ENCODE measurements around the gene ZNF24.

DNA sequence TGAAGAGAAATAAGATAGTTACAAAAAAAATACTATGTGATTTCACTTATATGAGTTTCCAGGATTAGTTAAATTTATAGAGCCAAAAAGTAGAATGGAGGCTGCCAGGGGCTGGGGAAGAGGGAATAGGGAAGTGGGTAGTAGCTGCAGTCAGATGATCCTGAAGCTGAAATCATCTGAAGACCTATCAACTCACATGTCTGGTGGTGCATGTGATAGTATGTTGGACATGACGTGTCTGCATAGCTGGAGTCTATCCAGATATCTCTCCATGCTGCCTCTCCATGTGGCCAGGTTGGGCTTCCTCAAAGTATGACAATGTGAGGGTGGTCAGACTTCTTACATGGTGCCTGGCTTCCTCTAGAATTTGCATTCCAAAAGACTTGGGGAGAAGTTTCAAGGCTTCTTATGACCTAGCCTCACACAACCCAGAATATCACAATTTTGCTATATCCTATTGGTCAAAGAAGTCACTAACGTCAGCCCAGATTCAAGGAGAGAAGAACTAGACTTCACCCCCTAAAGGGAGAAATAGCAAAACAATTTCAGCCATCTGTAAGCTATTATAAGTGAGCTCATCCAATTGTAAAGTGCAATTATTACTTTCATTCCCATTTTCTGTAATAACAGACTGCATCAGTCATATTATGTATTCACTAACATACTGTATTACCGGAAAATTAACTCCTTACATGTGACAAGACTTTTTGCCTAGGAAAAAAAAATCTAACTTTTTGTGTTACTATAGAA is 46.9 kb upstream of the ZNF24 start:
- TF ChIP-seq, protein P1, sequence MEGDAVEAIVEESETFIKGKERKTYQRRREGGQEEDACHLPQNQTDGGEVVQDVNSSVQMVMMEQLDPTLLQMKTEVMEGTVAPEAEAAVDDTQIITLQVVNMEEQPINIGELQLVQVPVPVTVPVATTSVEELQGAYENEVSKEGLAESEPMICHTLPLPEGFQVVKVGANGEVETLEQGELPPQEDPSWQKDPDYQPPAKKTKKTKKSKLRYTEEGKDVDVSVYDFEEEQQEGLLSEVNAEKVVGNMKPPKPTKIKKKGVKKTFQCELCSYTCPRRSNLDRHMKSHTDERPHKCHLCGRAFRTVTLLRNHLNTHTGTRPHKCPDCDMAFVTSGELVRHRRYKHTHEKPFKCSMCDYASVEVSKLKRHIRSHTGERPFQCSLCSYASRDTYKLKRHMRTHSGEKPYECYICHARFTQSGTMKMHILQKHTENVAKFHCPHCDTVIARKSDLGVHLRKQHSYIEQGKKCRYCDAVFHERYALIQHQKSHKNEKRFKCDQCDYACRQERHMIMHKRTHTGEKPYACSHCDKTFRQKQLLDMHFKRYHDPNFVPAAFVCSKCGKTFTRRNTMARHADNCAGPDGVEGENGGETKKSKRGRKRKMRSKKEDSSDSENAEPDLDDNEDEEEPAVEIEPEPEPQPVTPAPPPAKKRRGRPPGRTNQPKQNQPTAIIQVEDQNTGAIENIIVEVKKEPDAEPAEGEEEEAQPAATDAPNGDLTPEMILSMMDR (IDR thresholded peaks at IDR 0.05): no peak
- TF ChIP-seq EP300 (IDR thresholded peaks at IDR 0.05) (no peak), POLR2A (IDR thresholded peaks at IDR 0.05) (no peak)

All from ovary (tissue), 3 donors.